ENCODE measurements around the gene COIL.

DNA sequence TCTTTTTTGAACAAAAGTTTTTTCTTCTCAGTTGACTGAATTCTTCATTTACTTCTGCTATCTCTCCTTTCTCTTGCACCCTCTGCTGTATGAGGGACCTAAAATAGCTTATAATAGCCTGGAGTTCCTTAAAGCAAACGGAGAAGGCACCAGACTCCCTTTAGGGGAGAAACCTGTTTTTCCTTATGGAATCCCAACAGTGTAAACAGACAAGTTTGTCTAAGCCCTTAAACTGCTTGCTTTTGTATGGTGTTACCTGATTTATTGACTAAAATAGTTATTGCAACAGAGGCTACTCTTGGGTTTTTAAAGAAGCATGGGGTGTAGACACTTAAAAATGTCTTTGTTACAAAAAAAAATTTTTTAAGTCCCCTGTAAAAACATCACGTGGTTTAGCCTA lies 34.1 kb downstream of the COIL start:
- TF ChIP-seq, protein P1, sequence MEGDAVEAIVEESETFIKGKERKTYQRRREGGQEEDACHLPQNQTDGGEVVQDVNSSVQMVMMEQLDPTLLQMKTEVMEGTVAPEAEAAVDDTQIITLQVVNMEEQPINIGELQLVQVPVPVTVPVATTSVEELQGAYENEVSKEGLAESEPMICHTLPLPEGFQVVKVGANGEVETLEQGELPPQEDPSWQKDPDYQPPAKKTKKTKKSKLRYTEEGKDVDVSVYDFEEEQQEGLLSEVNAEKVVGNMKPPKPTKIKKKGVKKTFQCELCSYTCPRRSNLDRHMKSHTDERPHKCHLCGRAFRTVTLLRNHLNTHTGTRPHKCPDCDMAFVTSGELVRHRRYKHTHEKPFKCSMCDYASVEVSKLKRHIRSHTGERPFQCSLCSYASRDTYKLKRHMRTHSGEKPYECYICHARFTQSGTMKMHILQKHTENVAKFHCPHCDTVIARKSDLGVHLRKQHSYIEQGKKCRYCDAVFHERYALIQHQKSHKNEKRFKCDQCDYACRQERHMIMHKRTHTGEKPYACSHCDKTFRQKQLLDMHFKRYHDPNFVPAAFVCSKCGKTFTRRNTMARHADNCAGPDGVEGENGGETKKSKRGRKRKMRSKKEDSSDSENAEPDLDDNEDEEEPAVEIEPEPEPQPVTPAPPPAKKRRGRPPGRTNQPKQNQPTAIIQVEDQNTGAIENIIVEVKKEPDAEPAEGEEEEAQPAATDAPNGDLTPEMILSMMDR (conservative IDR thresholded peaks at IDR 0.05; ENCODE audit: low read depth, low read length), result no peak
- TF ChIP-seq EZH2phosphoT487 (IDR thresholded peaks at IDR 0.05; ENCODE audit: borderline replicate concordance, low read length) (no peak), EZH2 (IDR thresholded peaks at IDR 0.05; ENCODE audit: low read length, unreplicated experiment) (no peak)

All from PC-3 (cell line).